Measurements from ENCODE around the gene GAPDHS.

DNA sequence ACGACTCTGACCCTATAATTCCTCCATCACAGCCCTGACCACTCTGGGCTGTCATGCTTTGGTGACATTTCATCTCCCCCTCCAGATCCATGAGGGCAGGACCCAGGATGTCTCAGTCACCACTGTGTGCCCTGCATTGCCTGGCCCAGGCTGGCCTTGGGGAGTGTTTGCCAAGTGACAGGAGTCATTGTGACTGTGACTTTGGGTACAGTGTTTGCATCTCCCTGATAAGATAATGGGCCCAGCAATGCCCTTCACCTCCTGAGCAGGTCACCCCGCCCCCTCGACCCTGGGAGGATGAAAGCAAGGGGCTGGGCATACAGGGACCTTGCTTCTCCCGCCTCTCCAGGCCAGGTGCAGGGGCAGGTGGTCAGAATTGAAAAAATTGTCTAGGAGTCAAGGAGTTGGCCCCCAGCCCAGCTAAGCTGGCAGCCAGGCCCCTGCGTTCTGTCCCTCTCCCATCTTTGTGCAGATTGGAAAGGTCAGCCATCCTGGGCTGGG is 36.1 kb downstream of the GAPDHS start:
- TF ChIP-seq, protein P1, sequence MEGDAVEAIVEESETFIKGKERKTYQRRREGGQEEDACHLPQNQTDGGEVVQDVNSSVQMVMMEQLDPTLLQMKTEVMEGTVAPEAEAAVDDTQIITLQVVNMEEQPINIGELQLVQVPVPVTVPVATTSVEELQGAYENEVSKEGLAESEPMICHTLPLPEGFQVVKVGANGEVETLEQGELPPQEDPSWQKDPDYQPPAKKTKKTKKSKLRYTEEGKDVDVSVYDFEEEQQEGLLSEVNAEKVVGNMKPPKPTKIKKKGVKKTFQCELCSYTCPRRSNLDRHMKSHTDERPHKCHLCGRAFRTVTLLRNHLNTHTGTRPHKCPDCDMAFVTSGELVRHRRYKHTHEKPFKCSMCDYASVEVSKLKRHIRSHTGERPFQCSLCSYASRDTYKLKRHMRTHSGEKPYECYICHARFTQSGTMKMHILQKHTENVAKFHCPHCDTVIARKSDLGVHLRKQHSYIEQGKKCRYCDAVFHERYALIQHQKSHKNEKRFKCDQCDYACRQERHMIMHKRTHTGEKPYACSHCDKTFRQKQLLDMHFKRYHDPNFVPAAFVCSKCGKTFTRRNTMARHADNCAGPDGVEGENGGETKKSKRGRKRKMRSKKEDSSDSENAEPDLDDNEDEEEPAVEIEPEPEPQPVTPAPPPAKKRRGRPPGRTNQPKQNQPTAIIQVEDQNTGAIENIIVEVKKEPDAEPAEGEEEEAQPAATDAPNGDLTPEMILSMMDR (IDR thresholded peaks at IDR 0.05) = no peak
- TF ChIP-seq POLR2A (IDR thresholded peaks at IDR 0.05) = no peak

All from right lobe of liver (tissue), 4 donors.